Measurements from ENCODE around the gene TPSB2.
"Not testable (repeated sequence)": the region's sequence is repeated elsewhere in the genome, so short reads cannot be mapped to it uniquely, and the experiment has no call there.

Gene TPSB2

DNA sequence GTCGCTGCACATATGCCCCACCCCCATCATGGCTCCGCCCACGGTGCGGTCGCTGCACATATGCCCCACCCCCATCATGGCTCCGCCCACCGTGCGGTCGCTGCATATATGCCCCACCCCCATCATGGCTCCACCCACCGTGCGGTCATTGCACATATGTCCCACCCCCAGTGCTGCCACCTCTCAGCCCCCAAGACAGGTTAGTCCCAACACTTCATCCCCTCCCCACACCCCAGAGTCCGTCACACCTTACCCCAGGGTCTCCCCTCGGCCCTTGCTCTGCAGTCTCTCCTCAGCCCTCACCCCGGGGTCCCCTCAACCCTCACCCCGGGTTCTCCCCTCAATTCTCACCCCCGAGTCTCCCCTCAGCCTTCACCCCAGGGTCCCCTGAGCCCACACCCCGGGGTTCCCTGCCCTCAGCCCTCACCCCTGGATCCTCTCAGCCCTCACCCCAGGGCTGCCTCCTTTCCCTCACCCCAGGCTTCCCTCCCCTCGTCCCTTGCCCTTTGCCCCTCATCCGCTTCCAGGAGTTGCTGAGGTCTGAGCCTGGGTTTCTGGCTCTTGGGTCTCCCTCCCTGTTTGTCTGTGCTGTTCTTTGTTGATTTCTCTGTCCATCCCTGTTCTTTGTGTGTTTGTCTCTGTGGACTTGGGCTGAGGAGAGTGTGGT lies 30.5 kb downstream of the TPSB2 start:
- DNase-seq (ENCODE audit: low spot score), result no peak

- DNase-seq (ENCODE audit: low spot score), result not testable (repeated sequence)
Observed at GRCh38 chr16:1198671-1199346, 31.2 kb downstream of the TPSB2 start.

DNA sequence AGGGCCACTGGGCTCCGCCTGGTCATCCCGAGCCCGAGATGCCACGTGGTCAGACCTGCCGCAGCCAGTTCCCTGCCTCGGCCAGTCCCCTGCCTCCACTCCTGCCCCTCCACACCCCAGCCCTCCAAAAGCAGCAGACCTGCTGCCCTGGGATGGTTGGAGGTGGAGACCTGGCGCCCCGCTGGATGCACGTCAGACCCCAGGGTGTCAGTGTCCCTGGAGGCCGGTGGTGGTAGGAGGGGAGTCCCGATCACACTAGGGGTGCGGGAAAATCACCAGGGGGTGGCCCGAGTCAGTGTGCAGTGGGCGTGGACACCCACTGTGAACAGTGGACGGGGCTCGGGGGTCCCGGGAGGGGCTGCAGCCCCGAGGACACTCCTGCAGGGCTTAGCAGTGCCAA lies 31.8 kb downstream of the TPSB2 start:
- DNase-seq (ENCODE audit: low spot score), result no peak

DNA sequence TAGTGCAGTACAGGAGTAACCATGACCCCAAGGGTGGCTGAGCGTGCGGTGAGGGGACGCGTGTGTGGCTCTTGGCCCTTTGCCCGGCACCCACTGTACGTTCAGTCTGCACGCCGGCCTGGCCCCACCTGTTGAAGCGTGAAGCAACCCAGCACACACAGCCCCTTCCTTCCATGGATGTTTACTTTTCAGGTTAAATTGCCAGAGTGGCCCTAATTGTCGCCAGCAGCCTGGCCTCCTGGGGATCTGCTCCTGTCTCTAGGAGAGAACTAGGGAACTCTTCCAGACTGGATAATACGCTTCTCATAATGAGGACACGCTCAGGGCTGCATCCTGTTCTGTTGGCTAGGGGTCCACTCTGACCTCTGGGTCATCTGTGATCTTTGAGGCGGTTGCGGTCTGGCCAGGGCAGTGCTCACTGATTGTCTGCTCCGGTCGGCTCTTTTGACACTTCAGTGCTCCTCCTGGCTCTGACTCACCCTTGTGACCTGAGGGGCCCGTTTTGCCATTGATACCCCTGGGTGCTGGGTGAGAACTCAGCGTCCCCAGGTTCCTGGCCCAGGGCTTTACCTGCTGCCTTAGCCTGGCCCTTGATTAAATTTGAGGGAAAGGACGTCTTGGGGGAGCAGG lies 32.6 kb downstream of the TPSB2 start:
- no peak for DNase-seq (ENCODE audit: low spot score)

DNA sequence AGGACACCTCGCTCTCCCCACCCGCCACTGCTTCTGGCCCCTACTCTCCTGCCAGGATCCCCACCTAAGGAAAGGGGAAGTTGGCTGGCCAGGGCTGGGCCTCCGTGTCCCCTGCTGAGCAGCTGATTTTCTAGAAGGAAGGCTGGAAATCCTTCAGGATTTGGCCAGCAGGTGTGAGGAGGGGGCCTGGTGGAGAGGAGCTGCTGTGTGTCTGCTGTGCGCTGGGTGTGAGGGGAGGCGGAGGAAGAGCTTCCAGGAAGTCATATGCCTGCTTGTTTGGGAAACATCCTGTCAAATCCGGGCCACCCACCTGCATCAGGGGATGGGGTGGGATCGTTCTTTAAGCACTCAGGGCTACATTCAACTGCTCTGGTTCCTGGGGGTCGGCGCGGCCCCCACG lies 33.5 kb downstream of the TPSB2 start:
- DNase-seq (ENCODE audit: low spot score), result no peak

- DNase-seq (ENCODE audit: low spot score), result no peak
Observed at GRCh38 chr16:1195393-1195666, 34.7 kb downstream of the TPSB2 start.

GRCh38 chr16:1194665-1195392 lies 35.2 kb downstream of the TPSB2 start:
- no peak for DNase-seq (ENCODE audit: low spot score)

DNA sequence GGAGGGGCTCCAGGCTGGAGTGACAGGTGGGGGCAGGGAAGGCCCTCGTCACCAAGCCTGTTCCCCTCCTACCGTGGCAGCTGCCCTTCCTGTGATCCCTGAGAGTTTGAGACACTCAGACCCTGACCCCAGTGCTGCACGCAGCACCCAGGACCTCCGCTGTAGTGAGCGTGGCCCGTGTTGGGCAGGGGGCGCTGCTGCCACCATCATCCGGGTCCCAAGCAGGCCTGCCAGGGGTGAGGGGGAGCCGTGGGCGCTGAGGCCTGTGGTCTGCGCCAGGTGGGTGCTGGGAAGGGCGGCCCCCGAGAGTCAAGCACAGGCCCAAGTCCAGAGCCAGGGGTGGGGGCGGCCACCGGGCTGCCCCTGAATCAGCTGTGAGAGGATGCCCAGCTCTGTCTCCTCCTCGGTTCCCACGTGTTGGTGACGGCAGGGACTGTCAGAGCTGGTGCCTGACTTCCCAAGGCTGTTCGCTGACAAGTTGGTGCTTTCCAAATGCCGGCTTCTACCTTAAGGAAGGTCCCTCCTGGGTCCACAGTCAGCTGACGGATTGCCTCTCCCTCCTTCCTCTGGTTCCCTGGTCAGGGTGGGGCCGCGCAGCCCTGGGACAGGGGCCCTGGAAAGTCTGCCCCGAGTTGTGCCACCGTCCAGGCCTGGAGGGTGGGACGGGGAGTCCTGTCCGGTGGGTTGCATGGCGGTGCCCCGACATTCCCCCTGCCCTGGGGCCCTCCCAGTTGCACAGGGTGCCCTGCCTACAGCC lies 36.0 kb downstream of the TPSB2 start:
- no peak for DNase-seq (ENCODE audit: low spot score)

- no peak for DNase-seq (ENCODE audit: low spot score)
Observed at GRCh38 chr16:1193143-1193824, 36.7 kb downstream of the TPSB2 start.

DNA sequence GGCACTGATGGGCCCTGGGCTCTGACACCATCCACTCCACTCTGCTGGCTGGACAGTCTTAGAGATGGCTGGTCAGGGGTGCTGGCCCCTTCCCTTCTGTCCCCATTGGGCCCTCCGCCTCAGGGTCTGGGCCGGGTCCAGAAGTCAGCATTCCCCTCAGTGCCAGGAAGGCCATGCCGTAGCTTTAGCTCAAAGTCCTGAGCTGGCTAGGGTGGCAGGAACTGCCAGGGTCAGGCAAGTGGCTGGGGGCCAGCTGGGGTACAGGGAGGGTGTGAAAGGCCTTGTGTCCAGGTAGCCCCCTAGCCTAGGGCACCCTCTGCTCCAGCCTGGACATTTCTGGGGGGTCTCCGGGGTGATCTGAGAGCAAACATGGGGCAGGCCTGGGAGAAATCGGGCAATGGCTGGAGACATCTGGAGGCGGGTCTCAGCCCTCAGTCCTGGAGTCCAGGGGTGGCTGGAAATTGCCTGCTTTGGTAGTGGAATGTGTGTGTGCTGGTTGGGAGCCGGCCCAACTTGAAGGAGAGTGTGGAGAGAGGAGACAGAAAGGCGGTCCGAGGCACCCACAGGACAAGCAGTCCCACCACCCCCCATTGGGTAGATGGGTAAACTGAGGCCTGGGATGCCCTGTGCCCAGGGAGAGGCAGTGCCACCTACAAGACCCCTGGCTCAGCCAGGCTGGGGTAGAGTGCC lies 37.5 kb downstream of the TPSB2 start:
- DNase-seq (ENCODE audit: low spot score), result no peak

GRCh38 chr16:1190789-1191188 lies 39.2 kb downstream of the TPSB2 start:
- not testable (repeated sequence) for DNase-seq (ENCODE audit: low spot score)

DNA sequence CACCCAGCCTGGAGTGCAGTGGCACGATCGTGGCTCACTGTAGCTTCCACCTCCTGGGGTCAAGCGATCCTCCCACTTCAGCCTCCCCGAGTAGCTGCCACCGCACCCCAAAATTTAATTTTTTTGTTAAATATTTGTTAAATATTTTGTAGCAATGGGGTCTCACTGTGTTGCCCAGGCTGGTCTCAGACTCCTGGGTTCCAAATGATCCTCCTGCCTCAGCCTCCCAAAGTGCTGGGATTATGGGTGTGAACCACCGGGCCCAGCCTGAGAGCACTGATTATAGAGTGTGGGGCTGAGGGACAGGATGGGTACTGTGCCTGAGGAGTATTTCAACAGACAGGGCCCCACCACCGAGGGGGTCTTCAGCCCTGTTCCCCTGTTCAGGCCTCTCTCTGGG lies 40.5 kb downstream of the TPSB2 start:
- no peak for DNase-seq (ENCODE audit: low spot score)

GRCh38 chr16:1188432-1189189 lies 41.4 kb downstream of the TPSB2 start:
- DNase-seq (ENCODE audit: low spot score), result peak; percentile 31

DNA sequence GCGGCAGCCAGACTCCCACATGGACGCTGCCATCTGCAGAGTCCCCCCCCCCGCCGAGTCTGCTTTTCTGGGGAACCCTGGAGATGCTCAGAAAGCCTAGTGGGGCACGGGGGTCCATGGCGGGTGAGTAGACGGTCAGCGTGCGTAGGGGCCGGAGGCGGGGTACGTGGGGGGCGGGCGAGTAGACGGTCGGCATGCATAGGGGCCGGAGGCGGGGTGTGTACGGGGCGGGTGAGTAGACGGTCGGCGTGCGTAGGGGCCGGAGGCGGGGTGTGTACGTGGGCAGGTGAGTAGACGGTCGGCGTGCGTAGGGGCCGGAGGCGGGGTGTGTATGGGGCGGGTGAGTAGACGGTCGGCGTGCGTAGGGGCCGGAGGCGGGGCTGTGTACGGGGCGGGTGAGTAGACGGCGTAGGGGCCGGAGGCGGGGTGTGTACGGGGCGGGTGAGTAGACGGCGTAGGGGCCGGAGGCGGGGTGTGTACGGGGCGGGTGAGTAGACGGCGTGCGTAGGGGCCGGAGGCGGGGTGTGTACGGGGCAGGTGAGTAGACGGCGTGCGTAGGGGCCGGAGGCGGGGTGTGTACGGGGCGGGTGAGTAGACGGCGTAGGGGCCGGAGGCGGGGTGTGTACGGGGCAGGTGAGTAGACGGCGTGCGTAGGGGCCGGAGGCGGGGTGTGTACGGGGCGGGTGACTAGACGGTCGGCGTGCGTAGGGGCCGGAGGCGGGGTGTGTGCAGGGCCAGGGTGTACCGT lies 44.4 kb downstream of the TPSB2 start:
- not testable (repeated sequence) for DNase-seq (ENCODE audit: low spot score)

DNA sequence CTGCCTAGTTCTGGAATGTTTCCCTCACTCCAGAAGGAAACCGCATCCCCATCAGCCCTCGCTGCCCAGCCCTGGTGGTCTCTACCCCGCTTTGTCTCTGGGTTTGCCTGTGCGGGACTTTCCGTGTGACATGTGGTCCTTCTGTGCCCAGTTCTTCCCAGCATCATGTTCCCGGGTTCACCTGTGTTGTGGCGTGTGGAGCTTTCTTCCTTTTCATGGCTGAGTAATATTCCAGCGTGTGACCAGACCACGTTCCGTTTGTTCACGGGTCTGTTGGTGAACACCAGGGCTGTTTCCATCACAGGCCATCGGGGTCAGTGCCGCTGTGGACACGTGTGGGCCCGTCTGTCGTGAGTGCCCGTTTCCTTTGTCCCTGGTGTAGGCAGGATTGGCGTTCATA lies 45.0 kb downstream of the TPSB2 start:
- DNase-seq (ENCODE audit: low spot score), result no peak

DNA sequence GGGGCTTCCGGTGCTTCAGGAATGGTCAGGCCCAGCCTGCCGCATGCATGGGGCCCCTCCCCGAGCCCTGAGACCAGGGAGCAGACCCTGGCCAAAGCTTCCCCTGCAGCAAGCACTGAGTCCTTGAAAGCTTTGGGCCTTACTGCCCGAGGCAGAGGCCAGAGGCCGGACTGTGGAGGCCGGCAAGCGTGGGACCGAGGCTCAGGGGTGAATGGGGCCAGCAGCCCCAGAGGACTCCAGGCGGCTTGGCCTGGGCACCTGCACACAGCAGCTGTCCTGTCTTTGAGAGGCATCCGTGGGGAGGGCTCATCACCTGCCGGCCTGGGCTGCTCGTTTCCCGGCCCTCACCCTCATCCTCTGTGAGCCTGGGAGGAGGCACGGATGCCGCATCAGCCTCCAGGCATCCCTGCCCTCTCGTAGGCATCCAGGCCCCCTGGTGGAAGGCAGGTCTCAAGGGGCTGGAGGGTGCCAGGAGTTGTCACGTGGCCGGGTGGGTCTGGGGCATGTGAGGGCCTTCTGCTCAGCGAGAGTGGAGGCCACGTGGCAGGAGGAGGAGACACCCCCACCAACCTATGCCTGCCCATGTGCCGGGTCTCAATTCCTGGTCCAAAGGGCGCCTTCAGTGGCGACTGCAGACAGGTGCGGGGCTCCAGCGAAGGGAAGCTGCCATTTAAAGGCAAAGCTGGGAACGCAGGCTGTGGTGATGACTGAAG lies 45.7 kb downstream of the TPSB2 start:
- DNase-seq (ENCODE audit: low spot score), result no peak

DNA sequence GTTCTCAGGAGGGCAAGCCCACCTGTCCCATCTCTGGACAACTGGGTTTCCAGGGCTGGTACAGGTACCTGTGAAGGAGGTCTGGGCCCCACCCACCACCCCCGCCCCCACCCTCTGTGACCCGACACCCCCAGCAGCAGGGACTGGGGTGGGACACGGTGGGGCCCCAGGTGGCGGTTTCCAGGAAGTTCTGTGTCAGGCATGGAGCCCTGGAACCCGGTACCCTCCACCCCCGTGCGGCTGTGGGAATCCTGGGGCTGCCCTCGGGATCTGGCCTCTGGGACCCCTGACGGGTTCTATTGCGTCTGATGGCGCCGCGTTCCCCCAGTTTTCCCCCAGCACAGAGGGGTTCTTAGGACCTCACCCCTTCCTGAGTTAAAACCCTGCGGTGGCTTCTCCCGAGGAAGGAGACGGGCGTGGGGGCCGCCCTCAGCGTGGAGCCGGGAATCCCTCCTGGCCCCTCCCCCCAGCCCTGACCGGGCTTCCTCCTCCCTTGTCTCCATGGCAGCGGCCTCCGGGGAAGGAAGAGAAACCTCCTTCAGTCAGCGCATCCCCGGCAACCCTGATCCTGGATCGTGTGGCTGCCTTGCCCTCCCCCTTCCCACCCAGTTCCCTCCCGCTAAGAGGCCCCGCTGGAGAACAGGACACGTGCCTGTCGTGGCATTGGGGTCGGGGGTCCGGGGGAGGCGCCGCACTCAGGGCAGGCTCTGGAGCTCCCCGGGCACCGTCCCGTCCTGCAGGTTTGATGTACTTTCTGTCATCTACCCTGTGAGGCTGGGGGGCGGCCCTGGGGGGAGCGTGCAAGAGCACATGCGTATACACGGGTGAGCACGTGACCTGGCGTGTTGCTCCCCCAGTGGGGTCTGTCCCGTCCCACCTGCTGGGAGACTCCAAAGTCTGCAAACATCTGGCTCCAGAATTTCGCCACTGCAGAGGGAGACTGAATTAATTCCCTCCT lies 46.8 kb downstream of the TPSB2 start:
- no peak for DNase-seq (ENCODE audit: low spot score)

GRCh38 chr16:1182316-1182671 lies 47.7 kb downstream of the TPSB2 start:
- no peak for DNase-seq (ENCODE audit: low spot score)

Measured in activated CD4-positive, alpha-beta T cell treated with anti-CD3 and anti-CD28 coated beads, Interleukin-2, Interleukin-4, amounts not matched to agents 100 ng/mL and 50 ng/mL, durations not matched to agents 16 hours and 8 hours (primary cell).